ENCODE results near the gene TICAM2.

GRCh38 chr5:115629903-115630302, 27.6 kb upstream of the TICAM2 start:
- TF ChIP-seq CTCF (IDR thresholded peaks at IDR 0.05) (no peak), EZH2 (IDR thresholded peaks at IDR 0.05; ENCODE audit: borderline replicate concordance, insufficient read depth, low read depth, low read length, poor library complexity, severe bottlenecking) (no peak)

All from B cell (primary cell).